ENCODE data around the gene APPL2. TPM values are rescaled to one million over a fixed set of nuclear protein-coding genes. Genes with fewer than 3 reads are reported as not detected.

Gene APPL2
- polyA plus RNA-seq, 2 of the 4 experiments (the other 2 are of a cell fraction) = 24.1 to 62.6 TPM

GRCh38 chr12:105226219-105226618 lies 9.8 kb downstream of the APPL2 start:
- POLR2A ChIA-PET = no interaction called here
- no peak for ATAC-seq
- FAIRE-seq = no peak
- Histone ChIP-seq H3K27ac (no peak overlapping the region), H3K4me3 (no peak overlapping the region), H3K9me3 (no peaks in the 10 kb centered on the region), H3K4me2 (no peak overlapping the region), H3K4me1 (no peaks in the 10 kb centered on the region)
- CTCF ChIA-PET = interaction anchor here (1.1 to 9.6 kb wide), 3 partner anchors 9 to 21 kb away, joined by 3 to 44 read pairs (median 4); partner anchors contain the start of gene APPL2
- no peak for DNase-seq (ENCODE audit: low read depth in 1 of 2, low spot score in 1 of 2)
- WGBS (ENCODE audit: missing lambda C conversion rate) = 82% methylated on average over 8 of the region's 8 CpGs
- TF ChIP-seq ZFP36 (IDR thresholded peaks at IDR 0.05; ENCODE audit: borderline replicate concordance, partially characterized antibody) (no peak), REST (IDR thresholded peaks at IDR 0.05) (no peak), PHF8 (IDR thresholded peaks at IDR 0.05; ENCODE audit: borderline replicate concordance, low read depth) (no peak), ZC3H11A (IDR thresholded peaks at IDR 0.05) (no peak), SMC3 (IDR thresholded peaks at IDR 0.05) (no peak), EHF (CRISPR knock-in tag; IDR thresholded peaks at IDR 0.05) (no peak), MYC (IDR thresholded peaks at IDR 0.05; ENCODE audit: borderline replicate concordance, low read length) (no peak), MAFK (IDR thresholded peaks at IDR 0.05; ENCODE audit: partially characterized antibody) (no peak), RARB (CRISPR knock-in tag; IDR thresholded peaks at IDR 0.05) (no peak), FOSB (CRISPR knock-in tag; IDR thresholded peaks at IDR 0.05) (no peak), KDM5A (IDR thresholded peaks at IDR 0.05) (no peak), ATOH8 (CRISPR knock-in tag; IDR thresholded peaks at IDR 0.05; ENCODE audit: low read depth) (no peak), JUN (IDR thresholded peaks at IDR 0.05) (no peak), PBX3 (IDR thresholded peaks at IDR 0.05) (no peak), RAD21 (conservative IDR thresholded peaks at IDR 0.05 in 1 of 2, IDR thresholded peaks at IDR 0.05 in 1 of 2) (no peak), GATA3 (IDR thresholded peaks at IDR 0.05; ENCODE audit: borderline replicate concordance) (no peak)

GRCh38 chr12:105225505-105226015 lies 10.4 kb downstream of the APPL2 start:
- no peak for FAIRE-seq
- Histone ChIP-seq H3K4me3 (no peak overlapping the region), H3K9me3 (no peaks in the 10 kb centered on the region), H3K4me1 (no peaks in the 10 kb centered on the region), H3K4me2 (no peak overlapping the region), H3K27ac (no peak overlapping the region)
- 94% methylated on average over 5 of the region's 5 CpGs for WGBS (ENCODE audit: missing lambda C conversion rate)
- POLR2A ChIA-PET = no interaction called here
- DNase-seq (ENCODE audit: low read depth in 1 of 2, low spot score in 1 of 2) = no peak
- CTCF ChIA-PET = interaction anchor here (1.4 to 9.6 kb wide), 2 partner anchors 9 to 20 kb away, joined by 4 to 44 read pairs; partner anchors contain the start of gene APPL2
- ATAC-seq = no peak
- TF ChIP-seq NFE2L2 (conservative IDR thresholded peaks at IDR 0.05; ENCODE audit: low read length) (no peak), USF2 (IDR thresholded peaks at IDR 0.05) (no peak), CTCF (IDR thresholded peaks at IDR 0.05) (no peak), HMGXB4 (CRISPR knock-in tag; IDR thresholded peaks at IDR 0.05; ENCODE audit: borderline replicate concordance) (no peak), CBX8 (IDR thresholded peaks at IDR 0.05) (no peak), REST (IDR thresholded peaks at IDR 0.05) (no peak), FOSL2 (IDR thresholded peaks at IDR 0.05) (no peak), FOSL2 (CRISPR knock-in tag; IDR thresholded peaks at IDR 0.05) (no peak)

Data from A549 (cell line).